Activated CD8-positive, alpha-beta T cell treated with anti-CD3 and anti-CD28 coated beads for 36 hours (primary cell): ENCODE measurements around the gene SLC6A5. TPM values are rescaled to one million over a fixed set of nuclear protein-coding genes. Genes with fewer than 3 reads are reported as not detected.

ENCODE experiments used
- ATAC-seq: fragments of 200-7000 bp; cut with Tn5 transposase; one replicate; pipeline ENCODE4 v1.10.0; 2021; ENCODE audit warnings: mild to moderate bottlenecking, moderate library complexity
- CTCF ChIA-PET: fragments of 350-600 bp; sonication (Branson Sonifier 250); formaldehyde crosslinking; loops from one replicate; lab custom pipeline; 2021; ENCODE audit warnings: antibody characterized with exemption; lab: Charles Lee
- POLR2A ChIA-PET: fragments of 350-600 bp; sonication (Branson Sonifier 250); formaldehyde crosslinking; loops from one replicate; lab custom pipeline; 2021; ENCODE audit warnings: antibody characterized with exemption; lab: Charles Lee
- DNase-seq: peaks from one replicate; pipeline ENCODE4 v3.0.0-alpha.2; 2020
- H3K27ac Mint-ChIP-seq: one replicate; pipeline ENCODE4 v1.8.0; 2021; ENCODE audit warnings: mild to moderate bottlenecking, mixed read lengths
- H3K27me3 Mint-ChIP-seq: one replicate; pipeline ENCODE4 v1.8.0; 2021; ENCODE audit warnings: mixed read lengths
- H3K36me3 Mint-ChIP-seq: one replicate; pipeline ENCODE4 v1.8.0; 2021; ENCODE audit warnings: low read depth, mixed read lengths
- H3K4me1 Mint-ChIP-seq: one replicate; pipeline ENCODE4 v1.8.0; 2021; ENCODE audit warnings: low read depth, mixed read lengths
- H3K4me3 Mint-ChIP-seq: one replicate; pipeline ENCODE4 v1.8.0; 2021; ENCODE audit warnings: mild to moderate bottlenecking, moderate library complexity, mixed read lengths
- H3K9me3 Mint-ChIP-seq: one replicate; pipeline ENCODE4 v1.8.0; 2021; ENCODE audit warnings: mixed read lengths
- intact Hi-C: fragments of 100-400 bp; cut with micrococcal nuclease; formaldehyde crosslinking; loops from one replicate; pipeline ENCODE4 v1.10.0; 2022
- total RNA-seq, 2 experiments: library from RNA; stranded (reverse); gene quantifications; one replicate each; pipeline ENCODE4 v1.2.3, GENCODE V29; 2021
- TF ChIP-seq, protein P1 (sequence below): fragments of 200-600 bp; IDR thresholded peaks from one replicate; pipeline ENCODE4 v1.8.0; 2022; ENCODE audit warnings: antibody characterized with exemption, mild to moderate bottlenecking

SLC6A5 gene
- total RNA-seq, 2 experiments from 2014 or later = not detected

DNA sequence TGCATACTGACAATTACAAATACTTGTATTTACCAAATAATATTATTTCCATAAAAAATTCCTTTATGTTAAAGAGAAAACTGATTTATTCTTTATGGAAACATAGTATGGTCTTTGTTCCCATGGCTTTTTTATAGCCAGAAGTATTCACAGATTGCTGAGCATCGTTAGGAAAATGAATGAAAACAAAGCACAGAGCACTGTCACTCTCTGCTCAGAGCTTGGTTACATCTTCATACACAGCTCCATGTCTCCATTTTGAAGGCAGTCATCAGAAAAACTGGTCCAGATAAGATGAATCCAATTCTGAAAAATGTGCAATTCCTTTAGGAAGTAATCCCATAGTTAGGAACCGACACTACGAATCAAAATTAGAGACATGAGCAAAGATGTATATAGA lies 9.0 kb upstream of the SLC6A5 start:
- Mint-ChIP-seq H3K36me3 (no peaks in the 10 kb centered on the region), H3K4me3 (no peak overlapping the region), H3K9me3 (no peaks in the 10 kb centered on the region), H3K27ac (no peak overlapping the region), H3K4me1 (no peaks in the 10 kb centered on the region), H3K27me3 (peaks cover 28% of the 10 kb centered on the region)
- DNase-seq (no peak), ATAC-seq (no peak)
- CTCF ChIA-PET = no interaction called here
- TF ChIP-seq, protein P1, sequence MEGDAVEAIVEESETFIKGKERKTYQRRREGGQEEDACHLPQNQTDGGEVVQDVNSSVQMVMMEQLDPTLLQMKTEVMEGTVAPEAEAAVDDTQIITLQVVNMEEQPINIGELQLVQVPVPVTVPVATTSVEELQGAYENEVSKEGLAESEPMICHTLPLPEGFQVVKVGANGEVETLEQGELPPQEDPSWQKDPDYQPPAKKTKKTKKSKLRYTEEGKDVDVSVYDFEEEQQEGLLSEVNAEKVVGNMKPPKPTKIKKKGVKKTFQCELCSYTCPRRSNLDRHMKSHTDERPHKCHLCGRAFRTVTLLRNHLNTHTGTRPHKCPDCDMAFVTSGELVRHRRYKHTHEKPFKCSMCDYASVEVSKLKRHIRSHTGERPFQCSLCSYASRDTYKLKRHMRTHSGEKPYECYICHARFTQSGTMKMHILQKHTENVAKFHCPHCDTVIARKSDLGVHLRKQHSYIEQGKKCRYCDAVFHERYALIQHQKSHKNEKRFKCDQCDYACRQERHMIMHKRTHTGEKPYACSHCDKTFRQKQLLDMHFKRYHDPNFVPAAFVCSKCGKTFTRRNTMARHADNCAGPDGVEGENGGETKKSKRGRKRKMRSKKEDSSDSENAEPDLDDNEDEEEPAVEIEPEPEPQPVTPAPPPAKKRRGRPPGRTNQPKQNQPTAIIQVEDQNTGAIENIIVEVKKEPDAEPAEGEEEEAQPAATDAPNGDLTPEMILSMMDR = no peak
- intact Hi-C loops = loop anchor here (10.0 kb wide), 1 partner anchor 436 kb away; no protein-coding TSS in a partner anchor
- POLR2A ChIA-PET = no interaction called here

DNA sequence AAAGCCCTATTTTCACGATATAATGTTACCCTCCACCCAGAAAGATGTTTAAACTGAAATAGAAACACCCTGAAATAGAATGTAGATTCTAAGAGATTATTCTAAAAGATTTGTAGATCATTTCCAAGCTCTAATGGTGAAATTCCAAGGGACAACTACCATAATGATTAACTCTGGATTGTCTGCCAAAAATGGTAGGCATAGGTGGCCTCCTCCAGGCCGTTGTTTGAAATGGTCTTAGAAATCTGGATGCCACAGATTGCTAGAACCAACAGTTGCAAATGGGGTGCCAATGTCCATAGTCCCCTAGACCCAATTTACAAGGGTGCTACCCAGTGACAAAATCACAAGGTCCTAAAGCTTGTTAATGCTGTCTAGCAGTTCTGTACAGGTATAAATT lies 6.7 kb upstream of the SLC6A5 start:
- Mint-ChIP-seq H3K27ac (no peak overlapping the region), H3K36me3 (no peaks in the 10 kb centered on the region), H3K4me3 (no peak overlapping the region), H3K4me1 (peaks cover 5% of the 10 kb centered on the region), H3K9me3 (no peaks in the 10 kb centered on the region), H3K27me3 (peaks cover 49% of the 10 kb centered on the region)
- intact Hi-C loops = loop anchor here (10.0 kb wide), 1 partner anchor 438 kb away; no protein-coding TSS in a partner anchor
- CTCF ChIA-PET = interaction anchor here (1.1 kb wide), 1 partner anchor 9 kb away, joined by 3 read pairs; no protein-coding TSS in a partner anchor
- ATAC-seq (no peak), DNase-seq (no peak)
- POLR2A ChIA-PET = no interaction called here
- TF ChIP-seq, protein P1 = no peak

DNA sequence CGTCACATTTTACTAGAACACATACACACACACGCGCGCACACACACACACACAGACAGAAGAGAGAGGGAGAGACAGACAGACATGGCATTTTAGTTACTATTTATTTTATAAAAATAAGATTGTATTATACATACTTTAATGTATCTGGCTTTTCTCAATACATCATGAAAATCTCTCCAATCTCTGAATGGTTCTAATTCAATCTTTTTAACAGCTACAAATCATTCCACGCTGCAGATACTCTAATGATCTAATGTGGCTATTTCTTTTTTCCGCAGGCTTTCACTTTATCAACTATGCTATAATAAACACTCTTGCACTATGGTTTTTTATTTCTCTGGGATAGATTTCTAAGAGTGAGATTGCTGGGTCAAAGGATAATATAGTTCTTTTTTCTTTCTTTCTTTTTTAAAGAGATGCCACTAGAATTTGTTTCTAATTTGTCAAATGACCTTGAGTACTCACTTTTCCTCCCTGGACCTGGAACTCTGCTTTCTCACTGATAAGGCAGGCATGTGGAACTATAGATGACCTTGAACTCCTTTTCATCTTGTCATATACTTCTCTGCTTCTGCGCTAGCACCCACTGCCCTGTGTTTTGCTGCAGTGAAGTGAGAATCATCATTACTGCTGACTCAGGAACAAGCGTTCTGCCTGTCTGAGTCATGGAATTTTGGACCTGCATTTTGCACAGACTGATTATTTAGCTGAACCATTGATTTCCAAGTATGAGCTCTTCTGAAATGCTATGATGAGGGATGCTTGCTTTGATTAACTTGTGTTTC lies 4.9 kb upstream of the SLC6A5 start:
- intact Hi-C loops = loop anchor here (10.0 kb wide), 1 partner anchor 440 kb away; no protein-coding TSS in a partner anchor
- DNase-seq (no peak), ATAC-seq (no peak)
- H3K27me3 Mint-ChIP-seq = peaks cover 57% of the 10 kb centered on the region
- H3K4me3 Mint-ChIP-seq = no peak overlapping the region
- CTCF ChIA-PET = interaction anchor here (1.0 kb wide), 2 partner anchors 16 to 54 kb away, joined by 3 to 4 read pairs; no protein-coding TSS in a partner anchor
- no peaks in the 10 kb centered on the region for H3K9me3 Mint-ChIP-seq
- H3K27ac Mint-ChIP-seq = no peak overlapping the region
- POLR2A ChIA-PET = interaction anchor here (0.6 to 0.9 kb wide), 2 partner anchors 9 to 14 kb away, joined by 3 to 4 read pairs; no protein-coding TSS in a partner anchor
- TF ChIP-seq, protein P1 = no peak
- H3K4me1 Mint-ChIP-seq = peaks cover 5% of the 10 kb centered on the region
- H3K36me3 Mint-ChIP-seq = no peaks in the 10 kb centered on the region

DNA sequence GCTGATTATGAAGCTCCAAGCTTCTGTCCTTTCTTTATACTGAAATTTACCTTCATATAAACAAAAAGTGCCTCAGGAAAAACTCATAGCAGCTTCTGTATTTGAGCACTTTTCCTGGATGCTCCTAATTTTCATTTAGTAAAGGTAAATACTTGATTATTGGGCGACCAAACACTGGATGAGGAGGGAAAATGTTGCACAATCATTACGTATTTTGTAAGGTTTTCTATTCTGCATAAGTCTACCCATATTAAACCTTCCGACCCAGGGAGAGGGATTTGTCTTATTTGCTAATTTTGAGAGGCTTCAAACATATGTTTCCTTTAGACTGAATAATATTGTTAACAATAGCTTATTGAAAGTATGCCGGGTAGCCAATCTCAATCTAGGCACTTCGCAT lies 4.3 kb upstream of the SLC6A5 start:
- no peak overlapping the region for H3K4me3 Mint-ChIP-seq
- ATAC-seq = no peak
- POLR2A ChIA-PET = interaction anchor here (0.6 kb wide), 1 partner anchor 14 kb away, joined by 4 read pairs; no protein-coding TSS in a partner anchor
- no peak for DNase-seq
- no peaks in the 10 kb centered on the region for H3K9me3 Mint-ChIP-seq
- no peaks in the 10 kb centered on the region for H3K36me3 Mint-ChIP-seq
- CTCF ChIA-PET = interaction anchor here (1.0 kb wide), 1 partner anchor 53 kb away, joined by 3 read pairs; no protein-coding TSS in a partner anchor
- intact Hi-C loops = loop anchor here (10.0 kb wide), 1 partner anchor 440 kb away; no protein-coding TSS in a partner anchor
- H3K4me1 Mint-ChIP-seq = peaks cover 5% of the 10 kb centered on the region
- peaks cover 61% of the 10 kb centered on the region for H3K27me3 Mint-ChIP-seq
- no peak overlapping the region for H3K27ac Mint-ChIP-seq
- TF ChIP-seq, protein P1 = no peak
